ENCODE data around the gene SERTM2.

The SERTM2 gene

DNA sequence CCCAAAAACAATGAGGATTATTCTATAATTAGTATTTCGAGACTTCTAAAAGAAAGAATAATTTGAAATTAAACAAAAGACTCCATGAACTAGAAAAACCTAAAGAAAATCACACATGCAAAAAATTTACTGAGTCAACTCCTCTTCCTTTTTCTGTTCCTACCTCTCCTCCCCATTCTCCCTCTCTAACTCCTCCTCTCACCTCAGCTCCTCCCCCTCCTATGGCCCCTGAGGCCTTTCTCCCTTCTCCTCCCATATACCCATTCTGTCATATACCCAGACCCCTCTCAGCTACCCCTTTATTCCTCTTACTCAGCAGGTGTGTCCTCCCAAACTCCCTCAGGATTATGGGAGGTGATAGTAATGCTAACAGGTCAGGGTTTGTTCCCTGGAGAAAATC, 57.4 kb downstream of the SERTM2 start:
- TF ChIP-seq MZF1 (tag by site-specific recombination; IDR thresholded peaks at IDR 0.05; ENCODE audit: borderline replicate concordance) (no peak), HOXD13 (CRISPR knock-in tag; IDR thresholded peaks at IDR 0.05; ENCODE audit: borderline replicate concordance) (no peak), ZNF510 (tag by site-specific recombination; IDR thresholded peaks at IDR 0.05; ENCODE audit: insufficient replicate concordance) (no peak), ZNF416 (tag by site-specific recombination; IDR thresholded peaks at IDR 0.05) (no peak), YY2 (tag by site-specific recombination; IDR thresholded peaks at IDR 0.05) (no peak), ZNF544 (tag by site-specific recombination; IDR thresholded peaks at IDR 0.05) (no peak), ZNF302 (tag by site-specific recombination; IDR thresholded peaks at IDR 0.05; ENCODE audit: low read depth) (no peak), ZNF23 (tag by site-specific recombination; IDR thresholded peaks at IDR 0.05; ENCODE audit: borderline replicate concordance) (no peak), ZNF777 (tag by site-specific recombination; IDR thresholded peaks at IDR 0.05; ENCODE audit: borderline replicate concordance) (no peak), ZNF140 (tag by site-specific recombination; IDR thresholded peaks at IDR 0.05) (no peak), ZNF664 (tag by site-specific recombination; IDR thresholded peaks at IDR 0.05) (no peak)
- TF ChIP-seq, protein P1, sequence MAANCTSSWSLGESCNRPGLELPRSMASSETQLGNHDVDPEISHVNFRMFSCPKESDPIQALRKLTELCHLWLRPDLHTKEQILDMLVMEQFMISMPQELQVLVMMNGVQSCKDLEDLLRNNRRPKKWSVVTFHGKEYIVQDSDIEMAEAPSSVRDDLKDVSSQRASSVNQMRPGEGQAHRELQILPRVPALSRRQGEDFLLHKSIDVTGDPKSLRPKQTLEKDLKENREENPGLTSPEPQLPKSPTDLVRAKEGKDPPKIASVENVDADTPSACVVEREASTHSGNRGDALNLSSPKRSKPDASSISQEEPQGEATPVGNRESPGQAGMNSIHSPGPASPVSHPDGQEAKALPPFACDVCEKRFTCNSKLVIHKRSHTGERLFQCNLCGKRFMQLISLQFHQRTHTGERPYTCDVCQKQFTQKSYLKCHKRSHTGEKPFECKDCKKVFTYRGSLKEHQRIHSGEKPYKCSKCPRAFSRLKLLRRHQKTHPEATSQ (tag by site-specific recombination; IDR thresholded peaks at IDR 0.05), result no peak
- H3K9me3 ChIP-seq (ENCODE audit: control insufficient read depth, insufficient read depth, low read depth, low read length), result no peaks in the 10 kb centered on the region
- no peak overlapping the region for H3K27ac ChIP-seq (ENCODE audit: extremely low read depth, low read depth, low read length)
- ChIA-PET POLR2A (no interaction called here), CTCF (interaction anchor here (0.6 to 1.5 kb wide), 3 partner anchors 10 to 293 kb away, joined by 4 to 8 read pairs (median 6); no protein-coding TSS in a partner anchor)
- no peaks in the 10 kb centered on the region for H3K36me3 ChIP-seq (ENCODE audit: control insufficient read depth in 2 of 2, insufficient read depth in 1 of 2, low read length in 2 of 2)
- H3K4me3 ChIP-seq (ENCODE audit: low read depth, low read length), result no peak overlapping the region
- H3K4me1 ChIP-seq (ENCODE audit: control insufficient read depth, insufficient read depth, low read length), result no peaks in the 10 kb centered on the region

All from HEK293 (cell line).